GM18508 (cell line): ENCODE measurements around the gene RNF43.

ENCODE experiments used
- ATAC-seq: cut with Tn5 transposase; IDR thresholded peaks from one replicate; pipeline ENCODE4 v1.9.1; 2021; ENCODE audit warnings: moderate number of reproducible peaks; ENCODE audit not compliant: insufficient read depth, unreplicated experiment

The RNF43 gene

GRCh38 chr17:58417300-58418092 lies at the start of gene RNF43:
Gene RNF43 (minus strand): TSS chr17:58417534. CDS start chr17:58415577, 1,957 bp downstream.
- ATAC-seq: peak; percentile 77

- no peak for ATAC-seq
Observed at GRCh38 chr17:58455491-58455890, 38.2 kb upstream of the RNF43 start.

- no peak for ATAC-seq
Observed at GRCh38 chr17:58452738-58453137, 35.4 kb upstream of the RNF43 start.

GRCh38 chr17:58447039-58447975 lies 30.0 kb upstream of the RNF43 start:
- ATAC-seq: no peak

GRCh38 chr17:58446086-58446485 lies 28.8 kb upstream of the RNF43 start:
- ATAC-seq: no peak

GRCh38 chr17:58436805-58437239 lies 19.5 kb upstream of the RNF43 start:
- ATAC-seq: no peak

- ATAC-seq: no peak
Observed at GRCh38 chr17:58436245-58436644, 18.9 kb upstream of the RNF43 start.

- ATAC-seq: no peak
Observed at GRCh38 chr17:58432806-58433573, 15.7 kb upstream of the RNF43 start.

- no peak for ATAC-seq
Observed at GRCh38 chr17:58427807-58428206, 10.5 kb upstream of the RNF43 start.

- ATAC-seq: no peak
Observed at GRCh38 chr17:58421711-58422110, 4.4 kb upstream of the RNF43 start.

GRCh38 chr17:58420827-58421226 lies 3.5 kb upstream of the RNF43 start:
- no peak for ATAC-seq

GRCh38 chr17:58416937-58417299 lies 416 bp downstream of the RNF43 start:
- no peak for ATAC-seq

- no peak for ATAC-seq
Observed at GRCh38 chr17:58416396-58416795, 938 bp downstream of the RNF43 start.

- ATAC-seq: no peak
Observed at GRCh38 chr17:58415371-58416055, 1.8 kb downstream of the RNF43 start.

- no peak for ATAC-seq
Observed at GRCh38 chr17:58414596-58414997, 2.7 kb downstream of the RNF43 start.

- ATAC-seq: no peak
Observed at GRCh38 chr17:58413684-58414083, 3.6 kb downstream of the RNF43 start.

GRCh38 chr17:58412961-58413586 lies 4.3 kb downstream of the RNF43 start:
- no peak for ATAC-seq

GRCh38 chr17:58412064-58412703 lies 5.2 kb downstream of the RNF43 start:
- no peak for ATAC-seq

- ATAC-seq: no peak
Observed at GRCh38 chr17:58411408-58411894, 5.9 kb downstream of the RNF43 start.
